GM18507 (cell line): ENCODE measurements around the gene WDR43.

Experiments used
- DNase-seq: peaks from one replicate; pipeline ENCODE4 v3.0.0; 2011; ENCODE audit warnings: low read depth; ENCODE audit not compliant: insufficient read length; ENCODE audit errors: extremely low spot score
- FAIRE-seq: peaks from 2 replicates; lab custom pipeline; 2011; peaks lifted over from hg19 to GRCh38; lab: Jason Lieb, UNC

Gene WDR43

GRCh38 chr2:28982381-28982950 lies 88.0 kb downstream of the WDR43 start:
- FAIRE-seq (no peak), DNase-seq (no peak)

GRCh38 chr2:28986429-28986828 lies 92.0 kb downstream of the WDR43 start:
- FAIRE-seq (no peak), DNase-seq (no peak)

GRCh38 chr2:28989973-28990372 lies 95.5 kb downstream of the WDR43 start:
- DNase-seq (no peak), FAIRE-seq (no peak)

- FAIRE-seq = no peak
These were observed 96.0 kb downstream of the WDR43 start for GRCh38 chr2:28990445-28990844.

GRCh38 chr2:28991021-28991420 lies 96.6 kb downstream of the WDR43 start:
- DNase-seq (no peak), FAIRE-seq (no peak)

More at GRCh38 chr2:28990445-28990844, 96.0 kb downstream of the WDR43 start:
- DNase-seq = no peak

GRCh38 chr2:28991460-28991859 lies 97.0 kb downstream of the WDR43 start:
- no peak for FAIRE-seq
- DNase-seq = no peak

- no peak for FAIRE-seq
These were observed 98.9 kb downstream of the WDR43 start for GRCh38 chr2:28993206-28993960.

GRCh38 chr2:28994074-28994473 lies 99.6 kb downstream of the WDR43 start:
- FAIRE-seq (no peak), DNase-seq (no peak)

More at GRCh38 chr2:28993206-28993960, 98.9 kb downstream of the WDR43 start:
- no peak for DNase-seq

- no peak for DNase-seq
- no peak for FAIRE-seq
These were observed 100.2 kb downstream of the WDR43 start for GRCh38 chr2:28994679-28995078.

GRCh38 chr2:28995765-28996750 lies 101.6 kb downstream of the WDR43 start:
- FAIRE-seq = no peak
- no peak for DNase-seq

- FAIRE-seq (no peak), DNase-seq (no peak)
These were observed 102.9 kb downstream of the WDR43 start for GRCh38 chr2:28997237-28997846.
